GM12865 (cell line): Measurements from ENCODE around the gene SH3RF2.

Source experiments
- DNase-seq: peaks from one replicate; pipeline ENCODE4 v3.0.0; 2010; ENCODE audit warnings: low read depth
- H3K4me3 ChIP-seq: 2 replicates; pipeline ENCODE4 v1.5.1; 2011; ENCODE audit warnings: mild to moderate bottlenecking, low read depth, low read length, control low read depth
- TF ChIP-seq, protein P1 (sequence below): IDR thresholded peaks from 2 replicates; pipeline ENCODE4 v1.5.1; 2011; ENCODE audit warnings: low read length, control low read depth, low read depth, inconsistent platforms; ENCODE audit not compliant: insufficient read depth; ENCODE audit errors: missing control alignments

SH3RF2 gene

GRCh38 chr5:145920542-145921210, 15.7 kb upstream of the SH3RF2 start:
- no peak for DNase-seq
- H3K4me3 ChIP-seq: no peak overlapping the region
- TF ChIP-seq, protein P1, sequence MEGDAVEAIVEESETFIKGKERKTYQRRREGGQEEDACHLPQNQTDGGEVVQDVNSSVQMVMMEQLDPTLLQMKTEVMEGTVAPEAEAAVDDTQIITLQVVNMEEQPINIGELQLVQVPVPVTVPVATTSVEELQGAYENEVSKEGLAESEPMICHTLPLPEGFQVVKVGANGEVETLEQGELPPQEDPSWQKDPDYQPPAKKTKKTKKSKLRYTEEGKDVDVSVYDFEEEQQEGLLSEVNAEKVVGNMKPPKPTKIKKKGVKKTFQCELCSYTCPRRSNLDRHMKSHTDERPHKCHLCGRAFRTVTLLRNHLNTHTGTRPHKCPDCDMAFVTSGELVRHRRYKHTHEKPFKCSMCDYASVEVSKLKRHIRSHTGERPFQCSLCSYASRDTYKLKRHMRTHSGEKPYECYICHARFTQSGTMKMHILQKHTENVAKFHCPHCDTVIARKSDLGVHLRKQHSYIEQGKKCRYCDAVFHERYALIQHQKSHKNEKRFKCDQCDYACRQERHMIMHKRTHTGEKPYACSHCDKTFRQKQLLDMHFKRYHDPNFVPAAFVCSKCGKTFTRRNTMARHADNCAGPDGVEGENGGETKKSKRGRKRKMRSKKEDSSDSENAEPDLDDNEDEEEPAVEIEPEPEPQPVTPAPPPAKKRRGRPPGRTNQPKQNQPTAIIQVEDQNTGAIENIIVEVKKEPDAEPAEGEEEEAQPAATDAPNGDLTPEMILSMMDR: no peak

GRCh38 chr5:145921211-145921610, 15.2 kb upstream of the SH3RF2 start:
- TF ChIP-seq, protein P1: no peak
- no peak for DNase-seq
- no peak overlapping the region for H3K4me3 ChIP-seq

GRCh38 chr5:145922059-145922458, 14.3 kb upstream of the SH3RF2 start:
- no peak for DNase-seq
- TF ChIP-seq, protein P1: no peak

GRCh38 chr5:145923405-145923804, 13.0 kb upstream of the SH3RF2 start:
- TF ChIP-seq, protein P1: no peak
- DNase-seq: no peak
- no peak overlapping the region for H3K4me3 ChIP-seq

More at GRCh38 chr5:145922059-145922458, 14.3 kb upstream of the SH3RF2 start:
- no peak overlapping the region for H3K4me3 ChIP-seq

DNA sequence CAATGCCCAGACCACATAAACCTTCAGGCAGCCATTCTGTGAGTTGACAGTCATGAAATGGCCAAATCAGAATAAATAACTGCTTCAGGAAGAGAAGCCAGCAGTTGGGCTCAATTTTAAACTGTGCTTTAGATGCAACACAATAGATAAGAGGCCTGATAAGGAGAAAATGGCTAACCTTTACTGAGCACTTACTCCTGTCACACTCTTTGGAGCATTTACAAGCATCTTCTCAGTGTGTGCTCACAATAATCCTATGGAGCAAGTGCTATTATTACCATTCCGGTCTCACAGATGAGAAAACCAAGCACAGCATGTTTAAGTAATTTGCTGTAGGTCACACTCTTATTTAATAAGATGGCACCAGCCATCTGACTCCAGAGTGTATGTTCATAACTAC, 11.5 kb upstream of the SH3RF2 start:
- no peak overlapping the region for H3K4me3 ChIP-seq
- DNase-seq: no peak
- TF ChIP-seq, protein P1: no peak

DNA sequence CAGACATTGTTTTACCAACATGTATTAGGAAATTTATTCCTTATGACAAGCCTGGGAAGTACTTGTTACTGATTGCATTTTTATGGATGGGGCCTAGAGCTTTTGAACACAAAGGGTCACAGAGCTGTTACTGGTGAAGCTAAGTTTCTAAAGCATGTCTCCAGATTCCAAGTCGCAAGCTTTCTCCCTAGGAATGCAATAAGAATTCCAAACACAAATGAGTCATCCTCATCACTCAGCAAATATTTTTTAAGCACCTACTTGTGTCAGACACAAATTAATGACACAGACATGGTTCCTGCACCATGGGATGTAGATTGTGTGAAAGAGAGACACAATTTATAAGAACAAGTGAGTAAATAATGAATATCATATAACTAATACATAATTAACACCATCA, 11.0 kb upstream of the SH3RF2 start:
- no peak for DNase-seq
- TF ChIP-seq, protein P1: no peak
- H3K4me3 ChIP-seq: no peak overlapping the region

DNA sequence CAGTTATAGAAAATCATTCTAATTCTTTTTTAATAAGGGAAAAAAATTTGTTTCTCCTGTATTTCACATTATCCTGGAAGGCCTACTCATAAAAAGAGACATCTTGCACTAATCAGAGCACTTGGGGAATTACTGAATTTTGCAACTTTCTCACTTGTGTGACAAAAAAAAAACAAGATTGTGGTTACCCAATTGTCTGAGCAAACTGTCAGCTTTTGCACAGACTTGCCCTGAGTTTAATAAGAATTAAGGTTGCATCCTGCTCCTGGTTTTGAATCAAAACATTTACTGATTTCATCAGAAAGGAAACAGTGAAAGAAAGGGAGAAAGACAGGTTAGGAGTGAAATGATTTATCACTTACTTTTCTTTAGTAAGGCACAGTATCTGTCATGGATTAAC, 10.6 kb upstream of the SH3RF2 start:
- DNase-seq: no peak
- H3K4me3 ChIP-seq: no peak overlapping the region
- TF ChIP-seq, protein P1: no peak
